T1000 (cell line): ENCODE data around the gene SRI.
A peak's percentile ranks its signal among the peaks of the same experiment; 100 is the strongest.

Experiments used
- DNase-seq: peaks from one replicate; lab custom pipeline; 2025; ENCODE audit warnings: mixed read lengths; lab: John Stamatoyannopoulos, UW

Gene SRI

GRCh38 chr7:88224601-88225275 is 4.9 kb upstream of the SRI start:
- no peak for DNase-seq

GRCh38 chr7:88223265-88223664 is 3.4 kb upstream of the SRI start:
- no peak for DNase-seq

GRCh38 chr7:88218836-88219605 is 817 bp downstream of the SRI start:
- no peak for DNase-seq

GRCh38 chr7:88218429-88218745 is 1.5 kb downstream of the SRI start:
- DNase-seq = no peak

- DNase-seq = no peak
Observed at GRCh38 chr7:88217675-88218428, 2.0 kb downstream of the SRI start.

GRCh38 chr7:88216276-88216675 is 3.6 kb downstream of the SRI start:
- DNase-seq = no peak

GRCh38 chr7:88215295-88215694 is 4.5 kb downstream of the SRI start:
- no peak for DNase-seq

GRCh38 chr7:88214456-88214855 is 5.4 kb downstream of the SRI start:
- no peak for DNase-seq

- no peak for DNase-seq
Observed at GRCh38 chr7:88212918-88213317, 6.9 kb downstream of the SRI start.

- no peak for DNase-seq
Observed at GRCh38 chr7:88208521-88208920, 11.3 kb downstream of the SRI start.

GRCh38 chr7:88206254-88206653 is 13.6 kb downstream of the SRI start:
- DNase-seq = no peak

- no peak for DNase-seq
Observed at GRCh38 chr7:88205179-88205578, 14.7 kb downstream of the SRI start.

GRCh38 chr7:88204525-88205110 is 15.2 kb downstream of the SRI start:
- DNase-seq = no peak

GRCh38 chr7:88203401-88203800 is 16.4 kb downstream of the SRI start:
- no peak for DNase-seq

GRCh38 chr7:88202799-88203198 is 17.0 kb downstream of the SRI start:
- no peak for DNase-seq

GRCh38 chr7:88202278-88202677 is 17.6 kb downstream of the SRI start:
- DNase-seq = no peak

- DNase-seq = no peak
Observed at GRCh38 chr7:88201305-88201704, 18.5 kb downstream of the SRI start.

- no peak for DNase-seq
Observed at GRCh38 chr7:88200789-88201188, 19.0 kb downstream of the SRI start.

GRCh38 chr7:88200261-88200660 is 19.6 kb downstream of the SRI start:
- no peak for DNase-seq

GRCh38 chr7:88191911-88192310 is 27.9 kb downstream of the SRI start:
- DNase-seq = no peak

GRCh38 chr7:88185650-88186049 is 34.2 kb downstream of the SRI start:
- no peak for DNase-seq

- DNase-seq = peak; percentile 37
Observed at GRCh38 chr7:88184848-88185304, 35.0 kb downstream of the SRI start.

GRCh38 chr7:88183051-88183450 is 36.8 kb downstream of the SRI start:
- no peak for DNase-seq
